ENCODE measurements around the gene PIPOX. TPM values are rescaled to one million over a fixed set of nuclear protein-coding genes. Genes with fewer than 3 reads are reported as not detected.

PIPOX gene
- total and polyA plus RNA-seq, 2 of the 13 experiments (the other 11 are each of a cell fraction or from before 2014, with no cell fraction given), result 87.3 to 154 TPM

- TF ChIP-seq THYN1 (CRISPR knock-in tag; IDR thresholded peaks at IDR 0.05; ENCODE audit: borderline replicate concordance, low read depth), result no peak
- TF ChIP-seq SOX13 (IDR thresholded peaks at IDR 0.05), result no peak
- peak in 1 of 2 experiments; percentile 60; a peak in 1 of 4 replicates for TF ChIP-seq SOX13 (CRISPR knock-in tag; conservative IDR thresholded peaks at IDR 0.05 in 1 of 2, IDR thresholded peaks at IDR 0.05 in 1 of 2)
- TF ChIP-seq SKIL (CRISPR knock-in tag; IDR thresholded peaks at IDR 0.05; ENCODE audit: borderline replicate concordance), result peak; percentile 74
- TF ChIP-seq ZNF7 (CRISPR knock-in tag; IDR thresholded peaks at IDR 0.05), result 0 out of 2 replicates have a peak, but pooled peaks have one; percentile 22
- TF ChIP-seq ZNF343 (CRISPR knock-in tag; IDR thresholded peaks at IDR 0.05), result peak; percentile 87
- no peak for TF ChIP-seq SP2 (CRISPR knock-in tag; IDR thresholded peaks at IDR 0.05)
- peak; percentile 17; the same call in 1 of the 2 replicates for TF ChIP-seq NFYB (CRISPR knock-in tag; IDR thresholded peaks at IDR 0.05)
- TF ChIP-seq RFX1 (IDR thresholded peaks at IDR 0.05), result no peak
- no peak for TF ChIP-seq SIN3B (IDR thresholded peaks at IDR 0.05; ENCODE audit: low read length)
- TF ChIP-seq ZNF788 (CRISPR knock-in tag; IDR thresholded peaks at IDR 0.05; ENCODE audit: borderline replicate concordance), result peak; percentile 78; the same call in 1 of the 2 replicates
- no peak for TF ChIP-seq POLR2AphosphoS5 (IDR thresholded peaks at IDR 0.05; ENCODE audit: low read depth, low read length)
- TF ChIP-seq ZIK1 (CRISPR knock-in tag; IDR thresholded peaks at IDR 0.05; ENCODE audit: borderline replicate concordance, low read depth), result peak; percentile 91; the same call in 1 of the 2 replicates
- TF ChIP-seq ZNF256 (CRISPR knock-in tag; conservative IDR thresholded peaks at IDR 0.05), result peak; percentile 92
- peak; percentile 74 for TF ChIP-seq ESRRA (CRISPR knock-in tag; IDR thresholded peaks at IDR 0.05; ENCODE audit: low read depth)
- TF ChIP-seq SP5 (CRISPR knock-in tag; IDR thresholded peaks at IDR 0.05; ENCODE audit: borderline replicate concordance, low read depth), result peak; percentile 61; the same call in 1 of the 2 replicates
- no peak for TF ChIP-seq ATRX (CRISPR knock-in tag; IDR thresholded peaks at IDR 0.05; ENCODE audit: borderline replicate concordance)
- peak; percentile 92; the same call in 1 of the 2 replicates for TF ChIP-seq ZNF841 (CRISPR knock-in tag; IDR thresholded peaks at IDR 0.05; ENCODE audit: borderline replicate concordance)
- TF ChIP-seq HIC2 (CRISPR knock-in tag; IDR thresholded peaks at IDR 0.05; ENCODE audit: low read depth), result no peak; the same call in 1 of the 2 replicates
- no peak; a peak in 1 of 4 replicates for TF ChIP-seq MAFK (conservative IDR thresholded peaks at IDR 0.05 in 1 of 2, IDR thresholded peaks at IDR 0.05 in 1 of 2; ENCODE audit: low read length in 2 of 2)
- no peak for TF ChIP-seq MBNL3 (CRISPR knock-in tag; conservative IDR thresholded peaks at IDR 0.05)
- no peak for TF ChIP-seq ZNF30 (CRISPR knock-in tag; IDR thresholded peaks at IDR 0.05)
- no peak for TF ChIP-seq DR1 (CRISPR knock-in tag; IDR thresholded peaks at IDR 0.05)
- TF ChIP-seq ZNF205 (CRISPR knock-in tag; IDR thresholded peaks at IDR 0.05), result peak; percentile 64; the same call in 1 of the 2 replicates
- TF ChIP-seq SAP130 (CRISPR knock-in tag; IDR thresholded peaks at IDR 0.05; ENCODE audit: low read depth), result peak; percentile 94
- peak; percentile 70; the same call in 1 of the 2 replicates for TF ChIP-seq TOE1 (CRISPR knock-in tag; IDR thresholded peaks at IDR 0.05)
- TF ChIP-seq SPEN (CRISPR knock-in tag; IDR thresholded peaks at IDR 0.05; ENCODE audit: low read depth), result peak; percentile 80; the same call in 1 of the 2 replicates
These were observed 36.9 kb upstream of the PIPOX start, which contains the start of gene SEZ6 (continued) for GRCh38 chr17:29005936-29006511.
